ENCODE data around the gene ZNF574. TPM values are rescaled to one million over a fixed set of nuclear protein-coding genes. Genes with fewer than 3 reads are reported as not detected.
"Not testable (repeated sequence)": the region's sequence is repeated elsewhere in the genome, so short reads cannot be mapped to it uniquely, and the experiment has no call there.

ZNF574 gene
- polyA plus RNA-seq, 1 of the 3 experiments (the other 2 are of a cell fraction) = 8.5 TPM

GRCh38 chr19:42098781-42099180 lies 22.8 kb downstream of the ZNF574 start:
- Histone ChIP-seq H2AFZ (ENCODE audit: low read depth) (no peak overlapping the region), H3K4me3 (ENCODE audit: low read depth in 2 of 2, low read length in 1 of 2) (no peak overlapping the region), H3K79me2 (ENCODE audit: insufficient read depth) (no peaks in the 10 kb centered on the region), H3K36me3 (replicated peaks in 1 of 2; ENCODE audit: control insufficient read depth in 1 of 2, insufficient read depth in 2 of 2, low read length in 1 of 2) (no peaks in the 10 kb centered on the region), H3K27ac (ENCODE audit: low read depth in 2 of 2, low read length in 1 of 2) (no peak overlapping the region), H3K9me3 (no peaks in the 10 kb centered on the region), H3K27me3 (ENCODE audit: insufficient read depth) (no peaks in the 10 kb centered on the region), H3K9ac (no peak overlapping the region), H3F3A (replicated peaks; ENCODE audit: insufficient read depth) (peaks cover 9% of the 10 kb centered on the region), H4K20me1 (ENCODE audit: insufficient read depth) (no peaks in the 10 kb centered on the region), H3K4me1 (ENCODE audit: control insufficient read depth in 1 of 2, insufficient read depth in 2 of 2, low read depth in 1 of 2, low read length in 1 of 2) (peaks cover 0 to 8% of the 10 kb centered on the region in 2 experiments; a peak in 1 of 4 replicates), H3K4me2 (no peak overlapping the region), H3K9me2 (no peaks in the 10 kb centered on the region)
- ChIA-PET POLR2A (no interaction called here), CTCF (interaction anchor here (0.7 to 3.3 kb wide), 6 partner anchors 10 to 145 kb away, joined by 3 to 24 read pairs (median 4); no protein-coding TSS in a partner anchor)
- TF ChIP-seq MAX (IDR thresholded peaks at IDR 0.05; ENCODE audit: low read depth) = no peak
- 85% methylated on average over 6 of the region's 6 CpGs for whole genome bisulfite sequencing (ENCODE audit: low lambda C conversion rate)
- DNase-seq = no peak

DNA sequence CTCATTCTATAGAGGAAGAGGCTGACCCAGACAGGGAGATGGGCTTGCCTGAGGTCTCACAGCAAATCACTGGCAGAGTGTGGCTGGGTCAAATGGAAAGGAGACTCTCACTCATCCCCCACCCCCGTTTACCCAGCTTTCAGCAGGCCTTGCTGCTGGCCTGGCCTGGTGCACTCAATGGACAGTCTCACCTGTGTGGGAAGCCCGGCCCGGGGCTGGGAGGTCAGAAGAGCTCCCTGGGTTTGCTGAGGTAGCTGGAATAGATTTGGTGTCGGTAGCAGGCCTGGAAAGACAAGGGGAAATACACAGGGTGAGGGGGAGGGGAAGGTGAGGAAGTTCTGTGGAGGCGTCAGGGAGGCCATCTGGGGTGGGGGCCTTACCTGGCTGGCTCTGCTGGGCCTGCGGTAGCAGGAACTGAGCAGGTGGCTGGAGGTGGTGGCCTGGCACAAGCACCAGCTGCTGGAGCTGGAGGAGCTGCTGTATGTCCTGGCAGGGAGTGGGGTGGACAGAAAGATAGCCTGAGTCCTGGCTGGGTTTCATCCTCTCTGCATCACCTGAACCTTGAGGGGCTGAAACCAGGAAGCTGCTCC lies 23.5 kb downstream of the ZNF574 start:
- no peak overlapping the region for H2AFZ ChIP-seq (ENCODE audit: low read depth)
- no peak overlapping the region for H3K4me3 ChIP-seq (ENCODE audit: low read depth in 2 of 2, low read length in 1 of 2)
- ChIA-PET POLR2A (no interaction called here), CTCF (interaction anchor here (0.7 to 3.3 kb wide), 7 partner anchors 9 to 145 kb away, joined by 3 to 24 read pairs (median 3); no protein-coding TSS in a partner anchor)
- H4K20me1 ChIP-seq (ENCODE audit: insufficient read depth) = no peaks in the 10 kb centered on the region
- no peaks in the 10 kb centered on the region for H3K79me2 ChIP-seq (ENCODE audit: insufficient read depth)
- no peaks in the 10 kb centered on the region for H3K27me3 ChIP-seq (ENCODE audit: insufficient read depth)
- H3K9me2 ChIP-seq = no peaks in the 10 kb centered on the region
- WGBS (ENCODE audit: low lambda C conversion rate) = 76% methylated on average over 5 of the region's 6 CpGs
- peaks cover 0 to 8% of the 10 kb centered on the region in 2 experiments; a peak in 1 of 4 replicates for H3K4me1 ChIP-seq (ENCODE audit: control insufficient read depth in 1 of 2, insufficient read depth in 2 of 2, low read depth in 1 of 2, low read length in 1 of 2)
- TF ChIP-seq POLR2AphosphoS5 (IDR thresholded peaks at IDR 0.05; ENCODE audit: low read depth, low read length) = no peak
- TF ChIP-seq MAX (IDR thresholded peaks at IDR 0.05; ENCODE audit: low read depth) = no peak
- TF ChIP-seq USF1 (IDR thresholded peaks at IDR 0.05; ENCODE audit: borderline replicate concordance, low read depth) = no peak
- no peak overlapping the region for H3K4me2 ChIP-seq
- H3K36me3 ChIP-seq (replicated peaks in 1 of 2; ENCODE audit: control insufficient read depth in 1 of 2, insufficient read depth in 2 of 2, low read length in 1 of 2) = no peaks in the 10 kb centered on the region
- no peaks in the 10 kb centered on the region for H3K9me3 ChIP-seq
- DNase-seq = no peak
- no peak overlapping the region for H3K9ac ChIP-seq
- H3F3A ChIP-seq (replicated peaks; ENCODE audit: insufficient read depth) = peaks cover 9% of the 10 kb centered on the region
- H3K27ac ChIP-seq (ENCODE audit: low read depth in 2 of 2, low read length in 1 of 2) = no peak overlapping the region

DNA sequence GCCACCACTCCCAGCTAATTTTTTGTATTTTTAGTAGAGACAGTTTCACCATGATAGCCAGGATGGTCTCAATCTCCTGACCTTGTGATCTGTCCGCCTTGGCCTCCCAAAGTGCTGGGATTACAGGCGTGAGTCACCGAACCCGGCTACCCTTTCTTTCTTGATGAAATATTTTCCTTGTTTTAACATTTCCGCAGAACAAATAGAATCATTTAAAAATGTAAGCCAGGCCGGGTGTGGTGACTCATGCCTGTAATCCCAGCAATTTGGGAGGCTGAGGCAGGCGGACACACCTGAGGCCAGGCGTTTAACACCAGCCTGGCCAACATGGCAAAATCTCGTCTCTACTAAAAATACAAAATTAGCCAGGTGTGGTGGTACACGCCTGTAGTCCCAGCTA lies 24.3 kb downstream of the ZNF574 start:
- H3K27me3 ChIP-seq (ENCODE audit: insufficient read depth); H3K9me2 ChIP-seq; H3F3A ChIP-seq (replicated peaks; ENCODE audit: insufficient read depth); DNase-seq; H3K36me3 ChIP-seq (replicated peaks in 1 of 2; ENCODE audit: control insufficient read depth in 1 of 2, insufficient read depth in 2 of 2, low read length in 1 of 2); H4K20me1 ChIP-seq (ENCODE audit: insufficient read depth); H3K27ac ChIP-seq (ENCODE audit: low read depth in 2 of 2, low read length in 1 of 2); H3K79me2 ChIP-seq (ENCODE audit: insufficient read depth); H3K4me3 ChIP-seq (ENCODE audit: low read depth in 2 of 2, low read length in 1 of 2); H2AFZ ChIP-seq (ENCODE audit: low read depth); H3K9me3 ChIP-seq; H3K4me2 ChIP-seq; H3K4me1 ChIP-seq (ENCODE audit: control insufficient read depth in 1 of 2, insufficient read depth in 2 of 2, low read depth in 1 of 2, low read length in 1 of 2); H3K9ac ChIP-seq; POLR2A ChIA-PET: not testable (repeated sequence)
- WGBS (ENCODE audit: low lambda C conversion rate) = 82% methylated on average over 10 of the region's 10 CpGs
- CTCF ChIA-PET = interaction anchor here (1.2 to 3.3 kb wide), 5 partner anchors 8 to 99 kb away, joined by 3 to 24 read pairs (median 4); no protein-coding TSS in a partner anchor
